ENCODE results near the gene CIB2. TPM values are rescaled to one million over a fixed set of nuclear protein-coding genes. Genes with fewer than 3 reads are reported as not detected.

CIB2 gene
- polyA plus RNA-seq, 1 of the 3 experiments (the other 2 are of a cell fraction): 39.6 TPM

GRCh38 chr15:78131295-78132061 lies at the start of gene CIB2 (continued):
- no peak for TF ChIP-seq REST (IDR thresholded peaks at IDR 0.05; ENCODE audit: low read depth, low read length)
- TF ChIP-seq FOXJ3 (CRISPR knock-in tag; IDR thresholded peaks at IDR 0.05): no peak
- TF ChIP-seq SIN3A (IDR thresholded peaks at IDR 0.05; ENCODE audit: borderline replicate concordance, low read depth, low read length): no peak
- TF ChIP-seq GATA2 (CRISPR knock-in tag; IDR thresholded peaks at IDR 0.05): no peak
- TF ChIP-seq NRF1 (IDR thresholded peaks at IDR 0.05; ENCODE audit: low read depth, low read length): no peak
- TF ChIP-seq TEAD4 (IDR thresholded peaks at IDR 0.05; ENCODE audit: borderline replicate concordance, insufficient read depth): no peak
- TF ChIP-seq GABPA (IDR thresholded peaks at IDR 0.05; ENCODE audit: low read depth): peak; percentile 61
- TF ChIP-seq ZBTB33 (IDR thresholded peaks at IDR 0.05; ENCODE audit: borderline replicate concordance, low read depth): no peak

GRCh38 chr15:78179906-78180305 lies 48.7 kb upstream of the CIB2 start:
- no peak for TF ChIP-seq SMC3 (IDR thresholded peaks at IDR 0.05; ENCODE audit: low read depth, low read length)
- no peak for TF ChIP-seq ELF1 (IDR thresholded peaks at IDR 0.05)
- TF ChIP-seq RXRA (IDR thresholded peaks at IDR 0.05; ENCODE audit: borderline replicate concordance, low read depth): no peak
- TF ChIP-seq YY1 (IDR thresholded peaks at IDR 0.05; ENCODE audit: low read depth): no peak
- TF ChIP-seq MXI1 (IDR thresholded peaks at IDR 0.05; ENCODE audit: low read depth, low read length): no peak
- no peaks in the 10 kb centered on the region for H4K20me1 ChIP-seq (ENCODE audit: insufficient read depth)
- no peaks in the 10 kb centered on the region; a peak in 1 of 4 replicates for H3K4me1 ChIP-seq (ENCODE audit: control insufficient read depth in 1 of 2, insufficient read depth in 2 of 2, low read depth in 1 of 2, low read length in 1 of 2)
- ChIA-PET POLR2A (no interaction called here), CTCF (interaction anchor here (1.2 to 3.2 kb wide), 3 partner anchors 15 to 61 kb away, joined by 3 to 16 read pairs (median 4); no protein-coding TSS in a partner anchor)
- no peaks in the 10 kb centered on the region for H3F3A ChIP-seq (replicated peaks; ENCODE audit: insufficient read depth)
- H3K9me3 ChIP-seq: no peaks in the 10 kb centered on the region
- no peak overlapping the region for H3K4me2 ChIP-seq
- H3K4me3 ChIP-seq (ENCODE audit: low read depth in 2 of 2, low read length in 1 of 2): no peak overlapping the region
- no peak overlapping the region for H3K27ac ChIP-seq (ENCODE audit: low read depth in 2 of 2, low read length in 1 of 2)
- no peaks in the 10 kb centered on the region for H3K9me2 ChIP-seq
- DNase-seq: no peak
- 55% methylated on average over 4 of the region's 5 CpGs for WGBS (ENCODE audit: low lambda C conversion rate)
- H3K79me2 ChIP-seq (ENCODE audit: insufficient read depth): no peaks in the 10 kb centered on the region
- H3K36me3 ChIP-seq (replicated peaks in 1 of 2; ENCODE audit: control insufficient read depth in 1 of 2, insufficient read depth in 2 of 2, low read length in 1 of 2): no peaks in the 10 kb centered on the region
- no peaks in the 10 kb centered on the region for H3K27me3 ChIP-seq (ENCODE audit: insufficient read depth)
- H2AFZ ChIP-seq (ENCODE audit: low read depth): no peak overlapping the region
- H3K9ac ChIP-seq: no peak overlapping the region
